GM21447 (cell line): ENCODE measurements around the gene RPA3.
"Not testable (repeated sequence)": the region's sequence is repeated elsewhere in the genome, so short reads cannot be mapped to it uniquely, and the experiment has no call there.

Experiments used
- ATAC-seq: cut with Tn5 transposase; IDR thresholded peaks from one replicate; pipeline ENCODE4 v1.9.1; 2021; ENCODE audit not compliant: unreplicated experiment

The RPA3 gene

DNA sequence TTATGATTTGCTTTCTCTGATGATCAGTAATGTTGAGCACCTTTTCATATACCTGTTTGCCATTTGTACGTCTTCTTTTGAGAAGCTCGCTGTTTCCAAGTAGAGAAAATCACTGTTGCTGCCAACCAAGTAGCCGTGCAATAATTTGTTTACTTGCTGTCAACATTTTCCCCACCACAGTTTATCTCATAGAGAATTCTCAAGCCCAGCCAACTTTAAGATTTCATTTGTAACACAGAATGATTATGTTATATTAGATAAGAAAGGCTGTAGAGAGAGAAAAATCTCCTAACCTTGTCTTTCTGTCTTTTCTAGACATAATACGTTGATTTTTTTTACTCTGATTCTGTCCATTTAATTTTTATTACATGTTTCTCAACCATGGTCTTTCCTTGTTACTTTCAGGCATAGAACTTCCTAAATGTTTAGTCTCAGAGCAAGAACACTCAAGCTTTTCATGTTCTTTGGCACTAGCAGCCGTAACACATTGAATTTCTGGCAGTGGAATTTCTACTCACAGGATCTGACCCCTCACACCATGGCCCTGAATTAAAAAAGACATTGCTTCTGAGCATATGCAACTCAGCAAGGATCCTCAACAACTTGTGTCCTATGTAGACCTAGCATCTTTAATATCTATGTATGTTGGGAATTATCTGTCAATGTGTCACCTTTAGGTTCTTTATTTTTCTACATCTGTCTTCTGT, 23.1 kb downstream of the RPA3 start:
- ATAC-seq = no peak

DNA sequence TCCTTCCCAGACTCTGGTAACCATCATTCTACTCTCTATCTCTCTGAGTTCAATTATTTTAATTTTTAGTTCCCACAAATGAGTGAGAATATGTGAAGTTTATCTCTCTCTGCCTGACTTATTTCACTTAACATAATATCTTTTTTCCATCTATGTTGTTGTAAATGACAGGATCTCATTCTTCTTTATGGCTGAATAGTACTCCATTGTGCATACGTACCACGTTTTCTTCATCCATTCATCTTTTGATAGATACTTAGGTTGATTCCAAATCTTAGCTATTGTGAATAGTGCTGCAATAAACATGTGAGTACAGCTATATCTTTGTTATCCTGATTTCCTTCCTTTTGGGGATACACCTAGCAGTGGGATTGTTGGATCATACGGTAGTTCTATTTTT, 23.9 kb downstream of the RPA3 start:
- no peak for ATAC-seq

DNA sequence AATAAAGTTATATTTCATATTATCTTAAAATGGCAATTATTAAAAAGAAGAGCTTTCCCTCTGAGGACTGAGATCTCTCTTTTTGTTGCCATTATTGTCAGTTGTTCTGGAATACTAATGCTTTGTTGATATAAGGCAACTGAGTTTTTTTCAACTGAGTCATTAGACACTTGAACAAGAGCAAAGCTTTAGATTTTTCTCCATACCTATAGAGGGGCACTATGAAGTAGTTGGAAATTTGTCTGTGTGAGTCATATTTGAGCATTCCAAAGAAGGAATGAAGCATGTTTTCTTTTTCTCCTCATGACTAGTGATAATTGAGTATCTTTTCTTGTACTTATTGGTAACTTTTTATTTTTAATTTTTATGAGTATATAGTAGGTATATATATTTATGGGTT, 24.5 kb downstream of the RPA3 start:
- ATAC-seq = no peak

- no peak for ATAC-seq
These were observed 29.5 kb downstream of the RPA3 start for GRCh38 chr7:7688956-7689355.

- ATAC-seq = no peak
These were observed 30.1 kb downstream of the RPA3 start for GRCh38 chr7:7688310-7688709.

GRCh38 chr7:7687800-7688199, 30.6 kb downstream of the RPA3 start:
- ATAC-seq = no peak

DNA sequence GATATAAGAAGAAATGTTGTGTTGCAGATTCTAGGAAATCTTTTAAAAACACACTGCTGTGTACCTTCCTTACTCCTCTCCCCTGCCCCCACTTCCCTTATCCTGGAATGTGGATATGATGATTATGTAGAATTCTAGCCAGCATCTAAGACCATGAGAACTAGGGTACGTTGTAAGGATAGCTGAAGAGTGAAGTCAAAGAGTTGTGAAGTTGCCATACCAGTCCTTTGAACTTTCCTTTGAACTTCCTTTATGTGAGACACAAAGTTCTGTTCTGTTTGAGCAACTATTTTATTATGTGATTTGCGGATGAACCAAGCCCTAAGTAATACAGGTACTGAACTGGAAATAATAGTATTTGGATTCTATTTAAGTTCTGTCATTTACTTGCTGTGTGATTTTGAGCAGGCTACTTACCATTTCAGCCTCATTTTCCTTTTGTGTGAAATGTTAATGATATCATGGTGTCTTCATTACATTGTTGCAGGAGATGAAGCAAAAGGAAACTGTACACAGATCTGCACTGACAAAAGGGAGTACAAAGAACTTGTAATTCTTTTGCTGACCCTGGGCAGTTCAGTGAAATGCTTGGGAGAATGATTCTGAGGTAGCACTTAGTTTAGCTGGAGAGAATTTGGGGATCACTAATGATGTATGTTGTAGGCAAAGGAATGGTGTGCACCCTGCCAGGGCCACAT, 31.4 kb downstream of the RPA3 start:
- ATAC-seq = no peak

DNA sequence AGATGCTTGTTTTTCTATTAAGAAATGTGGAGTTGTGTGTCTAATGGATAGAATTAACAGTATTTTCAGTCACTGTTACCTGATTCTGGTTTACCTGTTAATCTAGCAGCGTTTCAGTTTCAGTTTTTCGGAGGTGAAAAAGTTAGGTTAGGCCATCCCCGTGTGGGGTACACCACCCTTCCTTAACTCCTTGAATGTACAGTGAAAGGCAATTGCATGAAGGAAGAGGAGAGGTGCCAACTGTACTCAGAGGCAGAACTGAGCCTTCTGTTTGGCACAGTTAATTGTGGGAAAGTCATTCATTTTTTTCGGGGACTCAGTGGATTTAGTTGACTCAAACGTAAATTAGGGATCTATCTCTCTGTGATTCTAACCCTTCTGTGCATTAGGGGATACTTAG, 35.5 kb downstream of the RPA3 start:
- ATAC-seq = no peak

DNA sequence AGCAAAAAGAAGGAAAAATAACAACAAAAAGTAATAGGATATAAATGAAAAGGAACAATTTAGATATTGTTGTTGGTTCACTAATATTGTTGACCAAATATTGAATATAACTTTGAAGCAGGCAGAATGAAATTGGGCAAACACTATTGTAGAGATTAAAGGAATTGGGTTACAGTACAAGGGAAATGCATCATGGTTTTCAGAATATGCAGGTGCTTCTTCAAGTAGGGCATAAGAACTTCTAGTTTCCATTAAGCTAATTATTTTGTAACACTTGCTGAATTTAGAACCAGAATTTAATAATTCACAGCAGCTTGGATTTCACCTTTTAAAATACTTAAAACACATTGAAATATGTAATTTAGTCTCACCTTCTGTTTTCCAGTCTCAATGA, 36.5 kb downstream of the RPA3 start:
- no peak for ATAC-seq

DNA sequence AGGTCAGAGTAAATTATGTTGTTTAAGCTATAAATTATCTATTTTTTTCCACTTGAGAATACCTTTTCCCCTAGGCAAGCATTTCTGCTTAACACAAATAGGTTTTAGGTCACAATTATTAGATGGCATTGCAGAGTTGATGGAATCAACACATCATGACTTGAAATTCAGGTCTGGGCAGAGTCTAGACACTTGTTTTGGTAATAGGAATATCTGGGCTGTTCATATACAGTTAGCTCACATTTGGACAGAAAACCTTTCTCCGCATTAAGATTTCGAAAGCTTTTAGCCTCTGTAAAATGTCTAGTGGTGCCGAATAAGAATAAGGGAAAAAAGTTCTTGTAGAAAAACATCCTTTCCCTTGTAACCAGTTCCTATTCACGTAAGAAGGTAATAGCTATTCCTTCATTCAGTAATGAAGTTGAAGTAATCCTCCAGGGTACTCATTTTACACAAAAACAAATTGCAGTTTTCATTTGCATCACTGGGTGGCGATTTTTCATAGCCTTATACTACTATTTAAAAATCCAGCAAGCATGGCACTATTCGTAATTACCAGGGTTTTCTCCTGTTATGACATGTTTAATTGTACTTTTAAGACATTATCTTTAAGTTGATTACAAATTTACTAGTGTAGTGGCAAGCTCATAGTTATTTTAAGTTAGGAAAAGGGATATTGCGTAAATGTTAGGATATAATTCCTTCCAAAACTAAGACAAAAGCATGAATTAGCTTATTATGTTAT, 37.0 kb downstream of the RPA3 start:
- peak; percentile 89 for ATAC-seq

- ATAC-seq = not testable (repeated sequence)
These were observed 38.8 kb downstream of the RPA3 start for GRCh38 chr7:7679640-7680039.

GRCh38 chr7:7675686-7676085, 42.7 kb downstream of the RPA3 start:
- ATAC-seq = no peak

- no peak for ATAC-seq
These were observed 45.2 kb downstream of the RPA3 start for GRCh38 chr7:7673240-7673550.

GRCh38 chr7:7672545-7673239, 45.7 kb downstream of the RPA3 start:
- no peak for ATAC-seq

- no peak for ATAC-seq
These were observed 47.0 kb downstream of the RPA3 start for GRCh38 chr7:7671361-7671760.

DNA sequence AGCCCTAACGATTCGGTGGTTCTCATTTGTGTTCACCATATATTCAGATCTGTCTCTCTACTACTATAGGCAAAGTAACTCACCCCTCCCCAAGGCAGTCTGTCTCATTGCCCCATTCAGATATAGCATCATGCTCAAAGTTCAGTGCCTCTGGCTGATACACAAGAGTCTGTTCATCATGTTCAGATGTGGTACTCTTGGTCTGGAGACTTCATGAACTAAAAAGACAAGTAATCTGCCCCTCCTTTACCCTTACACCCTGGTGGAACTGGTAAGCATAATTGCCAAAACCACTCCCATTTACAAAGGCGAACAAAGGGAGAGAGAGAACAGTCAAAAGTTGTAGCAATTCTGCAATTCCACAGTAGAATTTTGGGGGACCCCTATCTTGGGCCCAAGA, 47.9 kb downstream of the RPA3 start:
- ATAC-seq = no peak

DNA sequence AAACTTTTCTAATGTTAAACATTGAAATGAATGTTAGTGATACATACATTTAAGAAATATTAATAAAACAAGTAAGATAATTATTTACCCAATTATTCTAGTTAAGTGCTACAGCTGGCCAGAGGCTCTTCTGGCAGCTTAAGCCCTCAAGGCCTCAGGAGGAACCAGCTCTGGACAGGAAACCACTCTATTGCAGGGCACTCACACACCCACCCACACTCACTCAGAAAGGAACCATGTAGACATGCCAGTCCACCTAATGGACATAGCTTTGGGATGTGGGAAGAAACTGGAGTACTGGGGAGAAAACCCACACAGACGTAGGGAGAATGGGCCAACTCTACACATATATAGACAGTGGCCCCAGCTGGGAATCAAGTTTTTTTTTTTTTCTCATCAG, 49.7 kb downstream of the RPA3 start:
- no peak for ATAC-seq

DNA sequence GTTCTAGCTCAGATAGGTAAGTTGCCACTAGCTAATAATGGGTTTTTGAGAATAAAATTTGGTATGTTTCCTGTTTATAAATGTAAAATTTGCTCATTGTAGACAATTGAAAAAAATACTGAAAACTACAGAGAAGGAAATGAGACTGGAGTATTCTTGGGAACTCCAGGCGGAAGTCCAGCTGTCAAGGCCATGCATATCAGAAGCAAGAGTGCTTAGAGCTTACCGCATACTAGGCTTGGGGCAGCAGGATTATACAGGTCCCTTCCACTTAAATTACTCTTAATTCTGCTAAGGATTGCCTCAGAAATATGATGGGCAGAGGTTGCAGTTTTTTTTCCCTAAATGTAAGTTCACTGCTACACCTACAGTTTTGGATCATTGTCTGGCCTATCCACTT, 51.2 kb downstream of the RPA3 start:
- no peak for ATAC-seq

DNA sequence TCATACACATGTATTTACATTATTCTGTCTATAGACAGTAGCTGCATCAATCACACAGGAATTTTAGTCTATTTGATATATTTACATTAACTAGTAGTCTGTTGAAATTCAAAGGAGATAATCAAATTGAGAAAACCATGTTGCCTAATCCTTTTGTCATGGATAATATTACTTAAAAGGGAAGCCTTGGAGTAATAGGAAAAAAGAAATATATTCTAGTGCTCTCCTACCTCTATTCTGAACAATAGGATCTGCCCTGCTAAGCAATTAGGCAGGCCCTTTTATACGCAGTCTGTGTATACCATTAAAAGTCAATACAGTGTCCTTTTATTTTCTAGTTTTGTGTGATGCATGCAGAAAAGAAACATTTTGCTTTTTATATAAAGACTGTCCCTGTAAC, 53.4 kb downstream of the RPA3 start:
- no peak for ATAC-seq

DNA sequence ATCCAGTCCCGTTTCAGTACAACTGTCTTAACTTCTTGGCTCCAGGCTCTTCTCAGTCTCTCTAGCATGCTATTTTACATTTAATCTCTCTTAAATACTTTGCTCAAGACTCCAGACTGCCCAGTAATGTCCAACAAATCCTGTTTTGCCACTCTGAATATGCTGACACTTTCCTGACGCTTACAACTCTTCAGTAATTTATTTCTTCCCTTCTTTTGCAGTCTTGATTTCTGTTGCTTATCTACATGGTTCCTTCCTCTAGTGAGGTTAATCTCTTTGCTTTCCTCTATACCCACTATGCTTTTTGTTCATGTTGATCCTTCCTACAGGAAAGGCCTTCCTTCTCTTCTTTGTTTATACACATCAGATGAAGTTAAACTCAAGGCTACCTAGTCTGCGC, 54.1 kb downstream of the RPA3 start:
- no peak for ATAC-seq

- no peak for ATAC-seq
These were observed 55.9 kb downstream of the RPA3 start for GRCh38 chr7:7662527-7662926.

GRCh38 chr7:7656459-7656858, 61.9 kb downstream of the RPA3 start:
- not testable (repeated sequence) for ATAC-seq
